Stomach (tissue), 4 donors: ENCODE data around the gene CHST9.

Experiments used
- CTCF ChIP-seq, 7 experiments: fragments of 450-650 bp in 4 of 7; fragments of 200-600 bp in 3 of 7; sonication (generic) in 3 of 7; IDR thresholded peaks; one replicate each; pipeline ENCODE4 v1.5.1; 2016 to 2019; ENCODE audit warnings: antibody characterized with exemption in 7 of 7, control low read depth in 2 of 7, mild to moderate bottlenecking in 1 of 7
- POLR2A ChIP-seq, 4 donors: fragments of 450-650 bp; IDR thresholded peaks; one replicate each; pipeline ENCODE4 v1.6.1; 2016; ENCODE audit warnings: antibody characterized with exemption in 4 of 4, control low read depth in 2 of 4, mild to moderate bottlenecking in 1 of 4, moderate library complexity in 1 of 4

GRCh38 chr18:27135504-27136207 lies 49.5 kb downstream of the CHST9 start:
- TF ChIP-seq CTCF (IDR thresholded peaks at IDR 0.05), result no peak
- TF ChIP-seq POLR2A (IDR thresholded peaks at IDR 0.05), result no peak
